Activated naive CD8-positive, alpha-beta T cell treated with anti-CD3 and anti-CD28 coated beads, Interleukin-2, amount 50 U/mL, for 16 hours (primary cell): ENCODE results near the gene RRAS.
"Not testable (repeated sequence)": the region's sequence is repeated elsewhere in the genome, so short reads cannot be mapped to it uniquely, and the experiment has no call there.

ENCODE experiments used
- DNase-seq: peaks from one replicate; pipeline ENCODE4 v3.0.0-alpha.2; 2020; ENCODE audit warnings: low read depth, low spot score

The RRAS gene

DNA sequence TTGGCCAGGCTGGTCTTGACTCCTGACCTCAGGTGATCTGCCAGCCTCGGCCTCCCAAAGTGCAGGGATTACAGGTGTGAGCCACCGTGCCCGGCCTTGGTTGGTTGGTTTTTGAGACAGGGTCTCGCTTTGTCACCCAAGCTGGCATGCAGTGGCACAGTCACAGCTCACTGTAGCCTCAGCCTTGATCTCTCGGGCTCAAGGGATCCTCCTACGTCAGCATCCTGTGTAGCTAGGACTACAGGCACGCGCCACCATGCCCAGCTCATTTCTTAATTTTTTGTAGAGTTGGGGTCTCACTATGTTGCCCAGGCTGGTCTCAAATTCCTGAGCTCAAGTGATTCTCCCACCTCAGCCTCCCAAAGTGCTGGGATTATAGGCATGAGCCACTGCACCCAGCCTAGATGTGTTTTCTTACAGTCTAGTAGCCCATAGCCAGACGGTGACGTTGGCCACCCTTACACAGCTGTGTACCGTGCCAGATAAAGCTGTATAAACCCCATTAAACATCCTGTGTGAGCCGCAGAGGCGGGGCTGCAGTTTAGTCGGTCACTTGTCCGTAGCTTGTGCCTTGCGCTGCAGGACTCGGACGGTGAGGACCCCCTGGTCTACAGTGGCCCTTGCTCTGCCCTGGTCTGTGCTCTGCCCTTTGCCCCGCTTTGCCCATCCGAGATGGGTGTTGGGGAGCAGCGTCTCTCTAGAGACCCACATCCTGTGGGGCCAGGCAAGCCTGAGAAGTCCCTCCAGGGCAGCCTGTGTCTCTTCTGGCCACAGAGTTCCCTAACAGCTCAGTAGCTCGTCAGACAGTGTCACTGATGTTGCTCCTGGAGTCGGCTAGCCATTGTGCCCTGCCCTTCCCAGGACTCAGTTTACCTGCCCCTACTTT is 15.9 kb upstream of the RRAS start:
- DNase-seq, result no peak

DNA sequence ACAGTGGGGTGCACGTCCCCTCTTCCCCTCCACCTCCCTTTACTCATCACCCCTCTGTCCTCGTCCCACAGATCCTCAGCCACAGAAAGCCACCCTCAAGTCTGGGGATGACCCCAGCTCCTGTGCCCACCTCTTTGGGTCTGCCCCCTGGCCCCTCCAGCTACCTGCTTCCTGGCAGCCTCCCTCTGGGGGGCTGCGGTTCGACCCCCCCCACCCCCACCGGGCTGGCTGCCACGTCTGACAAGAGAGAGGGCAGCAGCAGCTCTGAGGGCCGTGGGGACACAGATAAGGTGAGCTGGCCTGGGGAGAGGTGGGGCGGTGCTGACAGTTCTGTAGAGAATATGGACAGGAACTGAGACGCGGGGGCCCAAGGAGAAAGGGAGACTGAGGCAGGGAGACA is 14.6 kb upstream of the RRAS start:
- DNase-seq, result no peak

DNA sequence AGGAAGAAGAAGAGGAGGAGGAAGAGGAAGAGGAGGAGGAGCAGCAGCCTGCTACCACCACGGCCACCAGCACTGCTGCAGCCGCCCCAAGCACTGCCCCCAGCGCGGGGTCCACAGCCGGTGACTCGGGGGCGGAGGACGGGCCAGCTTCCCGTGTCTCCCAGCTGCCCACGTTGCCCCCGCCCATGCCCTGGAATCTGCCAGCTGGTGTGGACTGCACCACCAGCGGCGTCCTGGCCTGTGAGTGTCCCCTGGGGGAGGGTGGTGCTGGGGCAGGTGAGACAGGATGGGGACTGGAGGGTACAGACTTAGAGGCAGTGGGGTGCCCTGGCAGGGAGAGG is 13.5 kb upstream of the RRAS start:
- DNase-seq, result no peak

DNA sequence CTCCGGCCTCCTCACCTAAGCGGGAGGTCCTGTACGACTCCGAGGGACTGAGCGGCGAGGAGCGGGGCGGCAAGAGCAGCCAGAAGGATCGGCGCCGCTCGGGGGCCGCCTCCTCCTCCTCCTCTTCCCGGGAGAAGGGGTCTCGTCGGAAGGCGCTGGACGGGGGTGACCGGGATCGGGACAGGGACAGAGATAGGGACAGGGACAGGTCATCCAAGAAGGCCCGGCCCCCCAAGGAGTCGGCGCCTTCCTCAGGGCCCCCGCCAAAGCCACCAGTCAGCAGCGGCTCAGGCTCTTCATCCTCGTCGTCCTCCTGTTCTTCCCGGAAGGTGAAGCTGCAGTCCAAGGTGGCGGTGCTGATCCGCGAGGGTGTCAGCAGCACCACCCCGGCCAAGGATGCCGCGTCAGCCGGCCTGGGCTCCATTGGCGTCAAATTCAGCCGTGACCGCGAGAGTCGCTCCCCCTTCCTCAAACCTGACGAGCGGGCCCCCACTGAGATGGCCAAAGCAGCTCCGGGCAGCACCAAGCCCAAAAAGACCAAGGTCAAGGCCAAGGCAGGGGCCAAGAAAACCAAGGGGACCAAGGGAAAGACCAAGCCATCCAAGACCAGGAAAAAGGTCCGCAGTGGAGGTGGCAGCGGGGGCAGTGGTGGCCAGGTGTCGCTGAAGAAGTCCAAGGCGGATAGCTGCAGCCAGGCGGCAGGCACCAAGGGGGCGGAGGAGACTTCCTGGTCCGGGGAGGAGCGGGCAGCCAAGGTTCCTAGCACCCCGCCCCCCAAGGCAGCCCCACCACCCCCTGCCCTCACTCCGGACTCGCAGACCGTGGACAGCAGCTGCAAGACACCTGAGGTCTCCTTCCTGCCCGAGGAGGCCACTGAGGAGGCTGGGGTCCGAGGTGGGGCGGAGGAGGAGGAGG is 12.9 kb upstream of the RRAS start:
- no peak for DNase-seq

DNA sequence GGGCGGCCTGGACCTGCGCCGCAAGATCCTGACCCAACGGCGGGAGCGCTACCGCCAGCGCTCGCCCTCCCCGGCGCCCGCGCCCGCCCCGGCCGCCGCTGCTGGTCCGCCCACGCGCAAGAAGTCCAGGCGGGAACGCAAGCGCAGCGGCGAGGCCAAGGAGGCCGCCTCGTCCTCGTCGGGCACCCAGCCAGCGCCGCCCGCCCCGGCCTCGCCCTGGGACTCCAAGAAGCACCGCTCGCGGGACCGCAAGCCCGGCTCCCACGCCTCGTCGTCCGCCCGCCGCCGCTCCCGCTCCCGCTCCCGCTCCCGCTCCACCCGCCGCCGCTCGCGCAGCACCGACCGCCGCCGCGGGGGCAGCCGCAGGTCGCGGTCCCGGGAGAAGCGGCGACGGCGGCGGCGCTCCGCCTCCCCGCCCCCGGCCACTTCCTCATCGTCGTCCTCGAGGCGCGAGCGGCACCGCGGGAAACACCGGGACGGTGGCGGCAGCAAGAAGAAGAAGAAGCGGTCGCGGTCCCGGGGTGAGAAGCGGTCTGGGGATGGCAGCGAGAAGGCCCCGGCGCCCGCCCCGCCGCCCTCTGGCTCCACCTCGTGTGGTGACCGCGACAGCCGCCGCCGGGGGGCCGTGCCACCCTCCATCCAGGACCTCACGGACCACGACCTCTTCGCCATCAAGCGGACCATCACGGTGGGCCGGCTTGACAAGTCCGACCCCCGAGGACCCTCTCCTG is 12.0 kb upstream of the RRAS start:
- no peak for DNase-seq

DNA sequence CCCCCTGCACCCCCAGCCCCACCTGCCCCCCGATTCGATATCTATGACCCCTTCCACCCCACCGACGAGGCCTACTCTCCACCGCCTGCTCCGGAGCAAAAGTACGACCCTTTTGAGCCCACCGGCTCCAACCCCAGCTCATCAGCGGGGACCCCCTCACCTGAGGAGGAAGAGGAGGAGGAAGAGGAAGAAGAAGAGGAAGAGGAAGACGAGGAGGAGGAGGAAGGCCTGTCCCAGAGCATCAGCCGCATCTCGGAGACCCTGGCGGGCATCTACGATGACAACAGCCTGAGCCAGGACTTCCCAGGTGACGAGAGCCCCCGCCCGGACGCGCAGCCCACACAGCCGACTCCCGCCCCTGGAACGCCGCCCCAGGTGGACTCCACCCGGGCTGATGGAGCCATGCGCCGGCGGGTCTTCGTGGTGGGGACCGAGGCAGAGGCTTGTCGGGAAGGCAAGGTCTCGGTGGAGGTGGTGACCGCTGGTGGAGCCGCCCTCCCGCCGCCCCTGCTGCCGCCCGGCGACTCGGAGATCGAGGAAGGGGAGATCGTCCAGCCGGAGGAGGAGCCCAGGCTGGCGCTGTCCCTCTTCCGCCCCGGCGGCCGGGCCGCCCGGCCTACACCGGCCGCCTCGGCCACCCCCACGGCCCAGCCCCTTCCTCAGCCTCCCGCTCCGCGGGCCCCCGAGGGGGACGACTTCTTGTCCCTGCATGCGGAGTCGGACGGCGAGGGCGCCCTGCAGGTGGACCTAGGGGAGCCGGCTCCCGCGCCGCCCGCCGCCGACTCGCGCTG is 11.3 kb upstream of the RRAS start:
- no peak for DNase-seq

DNA sequence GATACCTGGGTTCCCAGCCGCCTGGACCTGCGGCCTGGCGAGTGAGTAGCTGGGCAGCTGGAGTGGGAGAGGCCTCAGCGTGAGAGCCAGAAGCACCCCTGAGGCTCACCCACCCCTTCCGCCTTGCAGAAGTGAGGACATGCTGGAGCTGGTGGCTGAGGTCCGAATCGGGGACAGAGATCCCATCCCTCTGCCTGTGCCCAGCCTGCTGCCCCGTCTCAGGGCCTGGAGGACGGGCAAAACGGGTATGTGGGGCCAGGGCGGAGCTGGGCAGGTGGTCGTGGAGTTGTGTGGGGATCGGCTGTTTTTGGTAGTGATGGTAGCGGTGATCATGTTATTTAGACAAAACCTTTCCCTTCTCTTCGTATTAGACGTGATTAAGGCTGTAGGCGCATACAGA is 6.6 kb upstream of the RRAS start:
- DNase-seq, result no peak

DNA sequence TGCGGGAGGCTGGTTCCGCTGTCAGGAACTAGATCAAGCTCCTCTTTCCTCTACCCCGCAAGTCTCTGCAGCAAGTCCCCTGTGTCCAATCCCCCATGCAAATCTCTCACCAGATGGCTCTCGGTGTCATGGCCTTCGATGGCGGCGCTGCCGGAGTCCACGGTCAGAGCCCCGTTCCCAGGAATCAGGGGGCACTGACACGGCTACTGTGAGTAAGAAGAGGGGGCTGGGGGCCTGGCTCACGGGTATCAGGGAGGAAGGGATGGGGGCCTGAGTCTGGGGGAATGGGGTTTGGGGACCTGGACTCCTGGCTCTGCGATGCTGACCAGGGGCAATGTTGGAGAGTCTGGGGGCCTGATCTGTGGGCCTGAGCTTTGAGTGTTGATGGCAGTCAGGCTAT is 6.1 kb upstream of the RRAS start:
- DNase-seq, result no peak

DNA sequence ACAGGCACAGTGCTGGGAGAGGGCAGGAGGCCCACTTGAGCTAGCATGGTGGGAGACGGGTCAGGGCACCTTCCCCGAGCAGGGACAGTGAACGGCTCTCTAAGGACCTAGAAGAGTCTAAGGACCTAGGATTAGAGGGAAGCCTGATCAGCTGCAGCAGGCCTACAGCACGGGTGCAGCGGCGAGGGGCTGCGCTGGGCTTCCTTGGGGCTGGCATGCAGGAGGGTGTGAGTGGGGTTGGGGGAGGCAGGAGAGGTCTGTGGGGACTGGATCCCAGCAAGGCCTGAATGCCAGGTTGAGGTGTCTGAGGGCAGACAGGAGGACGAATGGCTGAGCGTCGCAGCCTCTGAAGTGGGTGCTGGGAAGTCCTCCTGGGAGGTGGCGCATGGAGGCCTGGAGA is 5.6 kb upstream of the RRAS start:
- DNase-seq, result no peak

DNA sequence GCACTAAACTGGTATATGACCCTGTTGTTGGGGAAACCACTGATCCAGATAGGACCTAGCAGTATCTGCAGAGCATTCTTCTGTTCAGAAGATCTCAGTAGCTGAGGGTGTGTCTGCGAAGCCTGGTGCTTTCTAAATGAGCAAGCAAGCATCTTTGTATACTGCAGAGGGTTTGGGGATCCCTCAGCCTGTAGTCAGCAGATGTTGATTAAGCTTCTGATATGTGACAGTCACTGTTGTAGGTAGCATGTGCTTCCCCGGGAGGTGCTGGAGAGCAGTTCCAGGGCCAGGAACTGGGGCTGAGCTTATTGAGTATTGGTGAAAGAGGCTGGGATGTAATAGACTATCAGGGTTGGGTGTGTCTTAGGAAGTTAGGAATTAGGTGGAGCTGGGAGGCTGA is 3.5 kb upstream of the RRAS start:
- DNase-seq, result no peak

DNA sequence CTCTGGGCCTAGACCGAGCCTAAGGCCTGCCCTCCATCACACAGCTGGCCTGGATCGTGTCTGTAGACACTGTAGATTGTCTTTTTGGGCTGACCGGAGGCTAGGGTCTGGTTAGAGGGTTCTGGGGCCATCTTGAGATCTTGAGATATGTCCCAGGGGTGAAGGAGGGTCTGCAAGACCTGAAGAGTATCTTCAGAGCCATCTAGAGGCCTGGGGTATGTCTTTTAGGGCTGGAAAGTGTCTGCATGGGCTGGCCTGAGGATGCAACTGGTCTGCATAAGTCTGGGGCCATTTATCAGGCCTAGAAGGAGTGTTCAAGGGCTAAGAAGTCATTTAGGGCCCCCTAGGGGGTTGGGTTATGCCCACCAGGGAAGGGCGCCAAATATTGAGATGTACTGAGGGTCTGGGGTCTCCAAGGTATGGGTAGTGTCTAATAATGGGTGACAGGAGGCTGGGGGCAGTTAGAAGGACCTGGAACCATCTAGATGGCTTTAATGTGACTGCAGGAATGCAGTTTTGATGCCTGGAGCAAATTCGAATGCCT is 2.6 kb upstream of the RRAS start:
- DNase-seq, result no peak

DNA sequence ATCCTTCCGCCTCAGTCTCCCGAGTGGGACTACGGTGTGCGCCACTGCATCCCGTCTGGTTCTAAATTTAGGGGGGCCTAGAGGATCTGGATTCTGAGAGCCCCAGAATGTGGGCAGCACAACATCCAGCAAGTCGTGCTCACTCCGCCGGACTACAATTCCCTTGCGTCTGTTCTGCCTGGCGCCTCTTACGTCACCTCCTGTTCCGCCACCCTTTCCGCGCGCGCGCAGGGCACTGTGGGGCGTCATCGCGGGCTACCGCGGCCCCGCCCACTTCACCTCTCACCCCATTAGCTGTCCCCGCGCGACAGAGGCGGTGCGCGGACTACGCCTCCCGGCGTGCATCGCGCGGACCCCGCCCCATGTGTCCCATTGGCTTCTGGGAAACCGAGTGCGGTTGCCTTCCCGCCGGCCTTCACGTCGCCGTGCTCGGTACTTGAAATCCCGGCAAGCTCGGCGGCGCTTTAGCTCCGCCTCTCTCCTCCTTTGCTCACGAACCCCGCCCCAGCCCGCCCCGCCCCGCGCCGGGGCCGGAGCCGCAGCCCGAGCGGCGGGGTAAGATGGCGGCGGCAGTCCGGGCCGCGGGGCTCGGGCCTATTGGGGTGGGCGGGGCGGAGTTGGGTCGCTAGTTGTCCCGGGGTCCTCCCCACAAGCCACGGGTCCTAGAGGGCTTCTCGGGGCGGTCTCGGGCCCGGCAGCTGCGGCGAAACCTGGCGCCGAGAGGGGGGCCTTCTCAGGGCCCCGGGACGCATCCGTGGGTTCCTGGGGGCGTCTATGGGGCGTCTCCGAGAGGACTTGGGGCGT is 1.9 kb upstream of the RRAS start, which contains the start of gene SCAF1:
Gene SCAF1 (plus strand): TSS at position 522 of the 804 bp plus-strand sequence. CDS start 2,818 bp downstream, outside the sequence.
- DNase-seq, result peak; percentile 97

DNA sequence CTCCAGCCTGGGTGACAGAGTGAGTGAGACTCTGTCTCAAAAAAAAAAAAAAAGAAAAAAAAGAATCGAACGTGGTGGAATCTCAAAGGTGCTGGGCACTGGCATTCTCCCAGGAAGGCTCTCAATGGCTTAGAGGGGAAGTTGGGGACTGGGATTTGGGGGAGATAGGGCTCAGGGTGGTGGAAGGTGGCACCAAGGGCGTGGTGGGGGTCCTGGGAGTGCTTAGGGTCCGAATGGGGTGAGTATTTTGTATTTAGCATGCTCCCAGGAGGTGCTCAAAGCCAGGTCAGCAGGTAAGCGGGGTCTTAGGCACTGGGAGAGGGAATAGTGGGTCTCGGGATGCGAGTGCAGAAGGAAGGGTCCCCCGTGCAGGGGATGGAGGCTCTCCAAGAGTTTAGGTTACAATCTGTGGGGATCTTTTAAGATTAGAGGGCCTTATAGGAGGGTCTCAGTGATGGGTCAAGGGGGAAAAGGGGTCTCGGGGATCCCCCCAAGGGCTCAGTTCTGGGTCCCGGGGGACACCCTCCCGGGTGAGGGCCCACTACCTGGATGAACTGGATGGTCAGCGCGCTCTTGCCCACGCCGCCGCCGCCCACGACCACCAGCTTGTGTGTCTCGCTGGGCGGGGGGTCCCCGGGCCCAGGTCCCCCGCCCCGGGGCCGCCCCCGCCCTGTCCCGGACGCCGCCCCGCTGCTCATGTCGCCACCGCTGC is 386 bp downstream of the RRAS start:
- no peak for DNase-seq

DNA sequence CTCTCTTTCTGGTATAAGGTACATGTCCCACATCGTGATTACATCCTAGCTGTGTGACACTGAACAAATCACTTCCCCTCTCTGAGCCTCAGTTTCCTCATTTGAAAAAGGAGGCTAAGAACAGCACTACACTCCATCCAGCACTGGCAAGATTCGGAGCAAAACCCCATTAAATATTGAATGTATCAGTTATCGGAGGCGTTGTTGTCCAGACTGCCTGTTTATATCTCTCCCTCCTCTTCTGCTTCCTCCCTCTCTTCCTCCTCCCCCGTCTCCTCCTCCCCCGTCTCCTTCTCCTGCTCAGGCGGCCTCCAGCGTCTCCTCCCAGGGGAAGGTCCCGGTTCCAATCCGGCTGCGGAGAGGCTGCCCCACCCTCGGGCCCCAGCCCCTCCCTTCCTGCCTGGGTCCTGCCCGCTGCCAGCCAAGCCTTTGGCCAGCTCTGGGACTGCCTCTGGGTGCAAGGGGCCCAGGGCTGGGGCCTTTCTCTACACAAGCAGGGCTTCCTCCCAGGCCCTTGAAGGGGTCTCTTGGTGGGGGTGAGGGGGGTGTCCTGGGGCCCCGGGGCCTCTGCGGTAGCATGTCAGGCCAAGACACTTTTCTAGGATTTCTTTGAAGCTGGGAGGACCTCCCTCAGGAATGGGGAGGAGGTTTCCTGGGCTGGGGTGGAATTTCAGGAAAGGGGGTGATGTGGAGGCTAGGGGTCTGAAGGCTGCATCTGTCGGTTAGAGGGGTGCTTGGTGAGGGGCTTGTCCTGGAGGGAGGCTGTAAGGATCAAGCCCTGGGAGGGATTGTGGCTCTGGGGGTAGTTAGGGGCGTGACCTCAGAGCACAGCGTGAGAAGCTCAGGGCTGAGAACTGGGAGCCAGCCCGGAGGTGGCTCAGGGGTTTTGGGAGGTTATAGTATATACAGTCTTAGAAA is 1.9 kb downstream of the RRAS start:
- DNase-seq, result no peak

DNA sequence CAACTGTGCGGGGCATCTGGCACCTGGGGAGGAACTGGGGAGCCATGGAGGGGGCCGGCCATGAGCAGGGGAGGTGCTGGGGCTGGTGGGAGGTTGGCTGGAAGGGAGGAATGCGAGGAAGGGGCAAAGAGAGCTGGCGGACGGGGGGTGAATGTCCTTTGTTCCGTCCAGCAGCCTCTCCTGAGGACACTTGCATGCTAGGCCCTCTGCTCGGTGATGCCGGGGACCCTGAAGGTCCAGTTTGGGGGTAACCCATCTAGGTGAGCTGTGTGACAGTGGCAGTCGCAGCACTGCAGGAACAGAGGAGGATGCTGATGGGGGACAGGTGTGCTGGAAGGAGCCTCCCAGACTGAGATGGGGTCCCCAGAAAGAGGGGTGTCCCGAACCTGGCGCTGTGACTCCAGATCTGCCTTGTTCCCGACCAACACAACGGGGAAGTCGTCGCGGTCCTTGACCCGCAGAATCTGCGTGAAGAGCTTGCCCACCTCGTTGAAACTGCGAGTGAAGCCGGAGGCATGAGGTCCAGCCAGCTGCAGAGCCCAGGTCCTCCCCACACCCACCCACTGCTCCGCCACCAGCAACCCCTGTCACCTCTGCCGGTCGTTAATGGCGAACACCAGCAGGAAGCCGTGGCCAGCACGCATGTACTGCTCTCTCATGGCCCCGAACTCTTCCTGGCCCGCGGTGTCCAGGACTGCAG is 3.6 kb downstream of the RRAS start:
- no peak for DNase-seq

DNA sequence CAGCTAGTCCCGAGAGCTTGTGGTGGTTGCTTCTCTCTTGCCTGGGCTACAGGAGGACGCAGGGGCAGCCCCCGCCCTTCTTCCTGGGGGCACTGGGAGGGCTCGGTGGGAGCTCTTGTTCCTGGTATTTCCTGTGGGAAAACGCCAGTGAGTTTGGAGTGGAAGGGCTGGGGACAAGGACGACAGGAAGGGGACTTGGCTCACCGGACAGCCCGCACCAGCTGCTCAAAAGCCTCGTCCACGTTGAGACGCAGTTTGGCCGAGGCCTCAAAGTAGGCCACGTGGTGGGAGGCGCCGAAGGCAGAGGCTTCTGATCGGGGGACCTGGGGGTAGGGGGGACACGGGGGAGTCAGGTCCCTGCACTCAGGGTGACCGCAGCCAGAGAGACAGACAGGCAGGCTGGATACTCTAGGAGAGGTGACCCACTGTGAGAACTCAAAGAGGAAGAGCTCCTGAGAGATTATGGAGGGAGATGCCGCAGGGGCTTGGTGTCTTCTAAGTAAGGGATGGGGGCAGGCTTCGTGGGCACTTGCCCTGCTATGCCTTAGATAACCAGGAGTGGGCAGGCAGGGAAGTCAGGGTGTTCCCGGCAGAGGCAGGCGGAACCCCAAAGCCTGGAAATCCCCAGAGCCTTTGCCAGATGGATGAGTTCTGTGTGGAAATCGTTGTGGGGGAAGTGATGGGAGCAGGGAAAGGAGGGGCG is 4.3 kb downstream of the RRAS start:
- DNase-seq, result no peak

DNA sequence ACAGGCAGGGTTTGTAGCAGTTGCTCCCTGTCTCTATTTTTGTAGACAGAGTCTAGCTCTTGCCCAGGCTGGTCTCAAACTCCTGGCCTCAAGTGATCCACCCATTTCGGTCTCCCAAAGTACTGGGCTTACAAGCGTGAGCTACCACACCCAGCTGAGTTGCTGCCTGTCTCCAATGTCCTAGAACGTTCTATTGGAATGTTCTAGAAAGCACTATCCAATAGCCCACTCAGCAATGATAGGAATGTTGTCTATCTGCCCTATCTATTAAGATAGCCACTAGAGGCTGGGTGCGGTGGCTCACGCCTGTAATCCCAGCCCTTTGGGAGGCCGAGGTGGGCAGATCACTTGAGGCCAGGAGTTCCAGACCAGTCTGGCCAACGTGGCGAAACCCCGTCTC is 6.7 kb downstream of the RRAS start:
- not testable (repeated sequence) for DNase-seq
